Stimulated activated CD8-positive, alpha-beta memory T cell treated with anti-CD3 and anti-CD28 coated beads, Interleukin-7, amount 100 ng/mL, for 48 hours (primary cell): Measurements from ENCODE around the gene RASA3.

ENCODE experiments used
- DNase-seq, 2 donors: peaks; one replicate each; pipeline ENCODE4 v3.0.0-alpha.2; 2020; ENCODE audit warnings: low read depth in 1 of 2; ENCODE audit errors: extremely low read depth in 1 of 2

Gene RASA3

GRCh38 chr13:113964251-113964995, 168.0 kb downstream of the RASA3 start:
- no peak for DNase-seq

GRCh38 chr13:113963376-113963775, 169.0 kb downstream of the RASA3 start:
- DNase-seq: no peak

DNA sequence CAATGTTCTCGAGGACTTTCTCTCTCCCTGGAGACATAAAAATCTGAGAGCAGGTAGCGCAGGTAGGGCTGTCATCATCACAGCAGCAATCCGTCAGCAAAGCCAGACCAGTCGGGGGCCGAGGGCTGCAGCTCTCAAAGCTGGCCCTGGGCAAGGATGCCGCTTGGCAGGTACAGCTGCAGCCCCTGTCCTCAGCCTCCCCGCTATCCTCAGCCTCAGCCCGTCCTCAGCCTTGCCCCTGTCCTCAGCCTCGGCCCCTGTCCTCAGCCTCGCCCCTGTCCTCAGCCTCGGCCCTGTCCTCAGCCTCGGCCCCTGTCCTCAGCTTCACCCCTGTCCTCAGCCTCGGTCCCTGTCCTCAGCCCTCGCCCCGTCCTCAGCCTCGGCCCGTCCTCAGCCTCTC, 169.4 kb downstream of the RASA3 start:
- no peak for DNase-seq

DNA sequence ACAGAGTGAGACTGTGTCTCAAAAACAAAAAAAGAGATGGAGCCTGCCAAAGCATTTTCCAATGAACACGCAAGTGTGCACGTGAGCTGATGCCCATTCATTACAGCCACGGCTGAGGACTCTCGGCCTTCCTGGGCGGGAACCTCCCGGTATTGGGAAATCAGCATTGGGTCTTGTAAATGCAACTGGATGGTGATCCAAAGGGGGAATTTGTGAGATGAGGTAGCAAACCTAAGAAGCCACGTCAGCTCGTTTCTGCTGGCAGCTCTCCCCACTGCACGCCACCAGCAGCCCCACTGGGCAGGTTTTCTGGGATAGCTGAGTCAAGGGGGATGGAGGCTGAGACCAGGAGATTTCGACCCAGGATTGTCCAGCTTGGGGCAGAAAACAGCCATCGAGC, 170.0 kb downstream of the RASA3 start:
- no peak for DNase-seq

DNA sequence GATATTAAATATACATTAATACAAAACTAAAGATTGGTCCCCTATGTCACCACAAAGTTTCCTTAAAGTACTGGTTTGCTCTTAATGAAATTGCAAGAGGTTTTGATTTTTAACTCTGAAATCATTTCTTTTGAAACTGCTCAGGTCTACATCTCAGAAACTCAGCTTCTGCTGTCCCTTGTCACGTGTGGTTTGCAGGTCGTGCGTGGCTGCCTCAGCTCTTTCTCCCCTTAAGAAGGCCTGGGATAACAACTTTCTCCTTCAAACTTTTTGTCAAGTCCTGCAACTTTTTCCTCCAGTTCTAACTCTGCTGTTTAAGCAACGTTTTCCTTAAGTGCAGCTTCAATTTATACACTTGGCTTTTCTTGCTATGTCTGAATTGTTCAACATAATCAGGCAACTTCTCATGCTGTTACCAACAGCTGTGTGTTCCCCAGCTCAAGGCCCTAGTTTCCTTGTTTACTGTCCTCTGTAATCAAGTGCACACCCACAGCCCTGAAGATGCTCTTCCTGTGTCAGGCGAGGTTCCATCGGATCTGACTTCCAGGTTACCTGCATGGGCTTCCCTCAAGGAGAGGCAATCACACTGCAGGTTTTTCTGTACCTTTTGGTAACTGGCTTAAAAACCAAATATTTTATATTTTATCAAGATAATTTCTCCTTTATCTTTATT, 172.0 kb downstream of the RASA3 start:
- DNase-seq: no peak

DNA sequence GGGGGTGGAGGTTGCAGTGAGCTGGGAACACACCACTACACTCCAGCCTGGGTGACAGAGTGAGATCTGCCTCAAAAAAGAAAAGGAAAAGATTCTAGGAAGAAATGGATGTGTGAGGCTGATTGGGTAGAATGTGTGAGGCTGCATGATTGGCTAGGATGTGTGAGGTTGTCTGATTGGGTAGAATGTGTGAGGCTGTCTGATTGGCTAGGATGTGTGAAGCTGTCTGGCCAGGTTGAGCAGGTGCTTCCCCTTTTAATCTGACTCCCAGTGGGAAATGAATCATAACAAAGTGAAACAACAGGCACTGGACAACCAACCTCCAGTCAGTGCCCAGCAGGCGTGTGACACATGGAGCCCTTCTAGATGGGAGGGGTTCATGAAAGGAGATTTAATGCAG, 173.2 kb downstream of the RASA3 start:
- DNase-seq: no peak

DNA sequence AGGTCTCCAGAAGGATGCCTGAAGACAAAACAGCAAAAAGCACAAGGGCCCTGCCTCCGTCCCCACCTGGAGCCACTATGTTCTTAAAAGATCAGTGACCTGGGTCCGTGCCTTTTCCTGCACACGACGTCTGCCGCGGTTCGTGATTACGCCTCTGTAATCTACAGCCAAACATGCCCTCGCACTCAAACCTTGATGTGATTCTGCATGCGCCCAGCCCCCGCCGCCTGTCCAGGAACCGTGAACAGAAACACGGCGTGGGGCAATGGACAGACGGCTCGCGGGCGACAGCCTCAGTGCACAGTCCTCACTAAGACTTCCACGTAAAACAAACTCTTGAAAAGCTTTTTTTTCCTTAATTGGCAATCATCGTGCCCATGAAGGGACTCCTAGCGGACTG, 174.1 kb downstream of the RASA3 start:
- DNase-seq: no peak

GRCh38 chr13:113956571-113956970, 175.9 kb downstream of the RASA3 start:
- DNase-seq: no peak

DNA sequence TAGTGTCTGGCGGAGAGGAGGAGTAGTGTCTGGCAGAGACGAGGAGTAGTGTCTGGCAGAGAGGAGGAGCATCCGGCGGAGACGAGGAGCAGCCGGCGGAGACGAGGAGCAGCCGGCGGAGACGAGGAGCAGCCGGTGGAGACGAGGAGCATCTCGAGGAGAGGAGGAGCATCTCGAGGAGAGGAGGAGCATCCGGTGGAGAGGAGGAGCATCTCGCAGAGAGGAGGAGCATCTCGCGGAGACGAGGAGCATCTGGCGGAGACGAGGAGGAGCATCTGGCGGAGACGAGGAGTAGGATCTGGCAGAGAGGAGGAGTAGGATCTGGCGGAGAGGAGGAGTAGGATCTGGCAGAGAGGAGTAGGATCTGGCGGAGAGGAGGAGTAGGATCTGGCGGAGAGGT, 176.7 kb downstream of the RASA3 start:
- no peak for DNase-seq

GRCh38 chr13:113955235-113955634, 177.2 kb downstream of the RASA3 start:
- DNase-seq: no peak

DNA sequence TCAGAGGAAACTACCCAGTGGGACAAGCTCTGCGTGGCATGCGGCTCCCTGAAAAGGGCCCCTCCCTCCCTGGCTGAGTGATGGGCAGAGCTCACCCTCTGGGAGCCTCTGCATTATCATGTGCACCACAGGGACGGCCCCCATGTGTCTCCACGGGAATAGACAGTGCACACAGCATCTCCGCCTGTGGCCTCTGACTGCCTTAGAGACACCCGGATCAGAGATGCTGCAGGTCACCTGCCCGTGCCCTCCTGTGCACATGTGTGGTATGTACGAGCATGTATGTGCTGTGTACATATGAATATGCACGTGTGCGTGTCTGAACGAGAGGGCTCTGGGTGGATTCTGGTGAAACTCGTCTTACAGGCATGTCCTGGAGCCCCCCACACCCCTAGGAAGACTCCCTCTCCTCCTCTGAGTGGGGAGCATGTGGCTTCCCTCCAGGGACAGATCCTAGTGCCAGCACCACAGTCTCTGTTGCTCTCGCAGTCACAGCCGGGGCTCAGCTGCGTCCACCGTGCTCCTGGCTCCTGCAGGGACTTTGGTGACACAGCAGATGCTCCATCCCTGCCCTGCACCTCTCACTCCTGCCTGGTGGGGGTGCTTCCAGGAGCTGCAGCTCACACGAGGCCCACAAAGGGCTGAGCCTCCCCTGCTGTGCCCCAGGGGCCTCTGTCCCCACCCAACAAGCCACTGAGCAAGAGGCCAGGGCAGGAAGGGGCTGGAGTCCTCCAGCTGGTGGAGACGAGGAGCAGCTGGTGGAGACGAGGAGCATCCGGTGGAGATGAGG, 178.2 kb downstream of the RASA3 start:
- no peak for DNase-seq

- DNase-seq: no peak
Observed at GRCh38 chr13:113953561-113953960, 178.9 kb downstream of the RASA3 start.

- no peak for DNase-seq
Observed at GRCh38 chr13:113952983-113953520, 179.4 kb downstream of the RASA3 start.

DNA sequence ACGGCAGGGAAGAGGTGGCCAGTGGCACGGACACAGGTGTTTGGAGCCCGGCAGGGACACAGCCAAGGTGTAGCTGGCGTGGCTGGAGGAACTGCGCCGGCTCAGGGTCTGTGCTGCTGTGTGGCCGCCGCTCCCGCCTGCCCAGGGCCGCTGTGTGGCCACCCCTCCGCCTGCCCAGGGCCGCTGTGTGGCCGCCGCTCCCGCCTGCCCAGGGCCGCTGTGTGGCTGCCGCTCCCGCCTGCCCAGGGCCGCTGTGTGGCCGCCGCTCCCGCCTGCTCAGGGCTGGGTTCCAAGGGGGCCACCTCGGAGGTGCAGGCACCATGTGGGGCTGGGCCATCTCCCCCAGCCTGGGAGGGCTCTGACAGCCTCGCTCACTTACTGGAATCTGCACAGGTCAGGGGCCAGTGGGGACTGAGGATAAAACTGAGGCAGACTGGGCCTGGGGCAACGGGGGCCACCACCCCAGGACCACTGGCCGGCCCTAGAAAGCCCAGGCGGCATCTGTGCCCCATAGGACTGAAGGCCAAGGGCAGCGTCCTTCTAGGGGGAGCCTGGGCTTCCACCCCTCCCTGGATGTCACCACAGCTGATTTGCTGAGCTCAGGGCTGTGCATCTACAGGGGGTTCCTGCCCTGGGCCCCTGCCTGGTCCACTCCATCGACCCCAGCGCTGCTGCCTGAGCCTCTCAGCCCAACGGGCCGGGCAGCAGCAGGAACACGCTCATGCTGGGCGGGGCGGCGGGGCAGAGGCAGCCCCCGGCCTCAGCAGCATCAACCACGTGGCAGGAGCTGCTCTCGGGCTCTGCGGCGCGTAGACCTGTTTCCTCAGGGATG, 180.1 kb downstream of the RASA3 start:
- no peak for DNase-seq

GRCh38 chr13:113951246-113951999, 181.0 kb downstream of the RASA3 start:
- DNase-seq: peak; percentile 22 to 26

GRCh38 chr13:113950451-113951245, 181.8 kb downstream of the RASA3 start:
- no peak for DNase-seq

- DNase-seq: no peak
Observed at GRCh38 chr13:113949546-113949945, 182.9 kb downstream of the RASA3 start.

- no peak for DNase-seq
Observed at GRCh38 chr13:113948034-113948742, 184.2 kb downstream of the RASA3 start.
